HG03571 (cell line): ENCODE results near the gene TFDP2.
A peak's percentile ranks its signal among the peaks of the same experiment; 100 is the strongest.
"Not testable (repeated sequence)": the region's sequence is repeated elsewhere in the genome, so short reads cannot be mapped to it uniquely, and the experiment has no call there.

Experiments
- ATAC-seq: cut with Tn5 transposase; IDR thresholded peaks from one replicate; pipeline ENCODE4 v1.9.1; 2021; ENCODE audit not compliant: unreplicated experiment

The TFDP2 gene, protein sequence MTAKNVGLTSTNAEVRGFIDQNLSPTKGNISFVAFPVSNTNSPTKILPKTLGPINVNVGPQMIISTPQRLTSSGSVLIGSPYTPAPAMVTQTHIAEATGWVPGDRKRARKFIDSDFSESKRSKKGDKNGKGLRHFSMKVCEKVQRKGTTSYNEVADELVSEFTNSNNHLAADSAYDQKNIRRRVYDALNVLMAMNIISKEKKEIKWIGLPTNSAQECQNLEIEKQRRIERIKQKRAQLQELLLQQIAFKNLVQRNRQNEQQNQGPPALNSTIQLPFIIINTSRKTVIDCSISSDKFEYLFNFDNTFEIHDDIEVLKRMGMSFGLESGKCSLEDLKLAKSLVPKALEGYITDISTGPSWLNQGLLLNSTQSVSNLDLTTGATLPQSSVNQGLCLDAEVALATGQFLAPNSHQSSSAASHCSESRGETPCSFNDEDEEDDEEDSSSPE

DNA sequence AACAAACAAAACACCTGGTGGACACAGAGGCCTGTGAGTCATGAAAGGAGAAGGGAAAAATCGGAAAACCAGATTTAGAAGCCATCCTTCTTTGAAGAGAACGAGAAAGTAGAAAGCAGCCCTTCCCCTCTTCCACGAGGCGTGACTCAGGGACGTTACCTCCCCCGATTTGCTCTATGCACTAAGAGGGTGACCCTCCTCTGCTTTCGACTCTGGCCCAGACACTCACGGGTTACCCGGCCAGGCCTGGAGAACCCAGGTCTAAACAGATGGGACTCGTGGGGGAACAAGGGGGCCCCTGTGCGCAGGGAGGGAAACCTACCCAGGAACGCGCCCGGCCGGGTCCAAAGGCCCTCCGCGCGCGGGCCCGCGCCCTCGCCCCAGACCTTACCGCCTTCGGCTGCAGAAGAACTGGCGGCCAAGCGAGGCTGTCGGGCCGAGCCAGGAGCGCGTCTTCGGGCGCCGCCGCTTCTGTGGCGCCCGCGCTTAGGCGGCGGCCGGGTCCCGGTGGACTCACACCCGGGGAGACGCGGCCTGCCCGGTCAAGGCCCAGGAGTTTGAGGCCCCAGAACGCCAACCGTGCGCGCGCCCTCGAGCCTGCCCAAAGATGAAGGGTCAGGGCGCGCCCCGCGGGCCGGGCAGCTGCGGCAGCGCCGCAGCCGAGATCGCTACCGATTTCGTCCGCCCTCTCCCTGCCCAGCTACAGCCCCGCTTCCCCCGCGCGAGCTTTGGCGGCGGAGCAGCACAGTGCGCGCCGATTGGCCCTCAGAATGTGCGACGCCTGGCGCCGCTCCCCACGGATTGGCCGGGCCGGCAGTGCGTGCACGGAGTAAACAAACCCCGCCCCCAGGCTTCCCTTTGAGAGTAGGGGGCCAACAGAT is at the start of gene TFDP2:
Gene TFDP2 (minus strand): TSS at position 753 of the 881 bp plus-strand sequence. CDS start 47,795 bp downstream, outside the sequence.
- peak; percentile 98 for ATAC-seq

DNA sequence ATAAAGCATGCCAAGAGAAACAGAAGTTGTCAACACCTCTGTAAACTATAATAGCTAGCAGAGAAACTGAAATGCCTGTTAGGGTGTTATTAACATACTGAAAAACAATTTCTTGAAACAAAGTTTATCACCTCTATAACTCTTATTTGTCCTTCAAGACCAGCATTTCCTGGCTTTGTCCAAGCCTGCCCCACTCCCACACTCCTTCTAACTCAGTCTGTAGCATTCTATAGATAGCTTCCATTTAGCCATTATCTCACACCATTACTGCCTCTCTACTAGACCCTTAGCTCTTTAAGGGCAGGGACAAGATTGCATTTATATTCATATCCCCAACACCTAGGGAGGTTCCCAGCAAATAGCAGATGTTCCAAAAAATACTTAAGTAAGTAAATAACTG is 39.5 kb upstream of the TFDP2 start:
- no peak for ATAC-seq

DNA sequence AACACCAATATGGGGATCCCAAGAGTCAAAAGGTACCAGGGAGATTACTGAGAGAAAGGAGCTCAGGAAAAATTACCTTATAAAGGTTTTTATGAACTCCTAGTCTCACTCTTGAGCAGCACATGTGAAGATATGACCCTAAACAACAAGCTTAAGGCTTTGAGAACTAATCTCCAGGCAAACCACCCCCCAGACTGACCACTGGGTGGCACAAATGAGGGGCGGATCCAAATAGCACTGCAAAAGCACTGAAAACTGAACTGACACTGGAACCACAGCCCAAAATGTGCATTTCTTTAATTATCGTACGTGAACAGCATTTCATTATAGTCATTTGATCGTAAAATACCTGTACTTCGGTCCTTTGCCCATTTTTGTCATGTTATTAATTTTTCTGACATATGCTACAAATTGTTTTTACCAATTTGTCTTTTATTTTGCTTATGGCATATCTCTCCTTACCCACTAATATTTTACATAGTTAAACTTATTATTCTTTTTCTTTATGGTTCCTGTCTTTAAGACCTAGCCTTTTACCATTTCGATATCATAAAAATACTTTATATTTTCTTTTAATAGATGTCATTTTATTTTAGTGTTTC is 31.5 kb upstream of the TFDP2 start:
- no peak for ATAC-seq

DNA sequence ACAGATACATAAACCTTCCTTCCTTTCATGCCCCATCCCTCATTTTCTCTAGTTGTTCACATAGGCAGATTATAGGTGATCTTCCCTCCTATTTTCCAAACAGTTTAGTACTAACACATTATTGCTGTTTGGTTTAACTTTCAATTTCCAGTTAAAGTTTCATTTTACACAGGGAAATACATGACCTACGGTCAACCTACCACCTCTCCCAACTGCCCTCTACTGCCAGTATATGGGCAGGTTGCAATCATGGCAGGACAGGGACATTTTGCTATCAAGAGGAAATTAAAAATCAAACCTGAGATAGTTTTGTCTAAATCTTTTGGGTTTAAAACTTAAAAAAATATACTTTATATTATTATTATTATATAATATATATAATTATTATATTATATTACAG is 26.1 kb upstream of the TFDP2 start:
- no peak for ATAC-seq

DNA sequence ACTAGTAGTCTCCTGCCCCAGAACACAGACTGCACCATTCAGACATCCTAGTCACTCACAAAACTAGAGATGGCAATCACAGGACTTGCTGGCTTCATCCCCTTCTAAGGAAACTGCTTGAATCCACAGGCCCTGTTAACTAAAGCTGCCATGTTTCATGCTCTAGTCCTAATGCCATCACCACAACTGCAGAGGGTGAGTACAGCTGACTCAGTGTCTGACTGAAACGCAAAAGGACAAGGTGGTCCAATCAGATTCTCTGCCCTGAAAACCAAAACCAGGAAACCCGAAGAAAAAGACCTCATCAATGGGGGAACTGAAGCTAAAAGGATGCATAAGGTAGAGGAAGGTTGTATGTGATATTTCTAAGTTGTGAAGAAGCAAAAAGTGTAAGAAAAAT is 25.2 kb upstream of the TFDP2 start:
- ATAC-seq, result no peak

DNA sequence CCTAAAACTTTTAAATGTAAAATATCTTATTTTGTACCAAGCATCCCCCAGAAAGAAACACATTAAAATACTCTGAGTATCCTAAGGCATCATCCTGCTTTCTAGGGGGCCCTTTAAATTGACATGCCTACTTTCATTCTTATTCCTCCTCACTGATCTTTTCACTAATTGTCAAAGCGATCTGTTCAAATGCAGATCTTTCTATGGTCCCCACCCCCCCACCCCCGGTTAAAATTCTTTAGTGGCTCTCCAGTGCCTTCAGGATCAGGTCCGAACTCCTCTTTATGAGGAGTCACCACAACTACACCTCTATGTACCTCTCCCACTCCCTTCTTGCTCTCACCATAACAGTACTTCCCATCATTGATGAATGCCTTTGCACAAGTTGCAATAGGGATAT is 19.2 kb upstream of the TFDP2 start:
- ATAC-seq, result no peak

DNA sequence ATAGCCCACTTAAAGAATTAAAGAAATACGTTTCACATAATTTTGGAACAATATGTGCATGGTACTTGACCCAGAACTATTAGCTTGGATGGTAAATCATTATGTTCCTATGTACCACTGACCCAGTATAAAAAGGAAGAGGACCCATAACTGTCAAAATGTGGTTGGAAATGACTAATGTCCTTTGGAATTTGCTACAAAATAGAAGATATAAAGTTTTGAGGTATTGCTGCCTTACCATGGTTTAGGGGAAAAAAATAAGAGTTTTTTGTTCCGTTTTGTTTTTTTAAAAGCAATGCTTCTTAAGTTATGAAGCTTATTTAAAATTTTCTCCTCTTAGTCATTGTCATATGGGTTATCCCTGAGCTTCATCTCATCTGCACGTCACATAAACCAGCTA is 15.8 kb upstream of the TFDP2 start:
- no peak for ATAC-seq

DNA sequence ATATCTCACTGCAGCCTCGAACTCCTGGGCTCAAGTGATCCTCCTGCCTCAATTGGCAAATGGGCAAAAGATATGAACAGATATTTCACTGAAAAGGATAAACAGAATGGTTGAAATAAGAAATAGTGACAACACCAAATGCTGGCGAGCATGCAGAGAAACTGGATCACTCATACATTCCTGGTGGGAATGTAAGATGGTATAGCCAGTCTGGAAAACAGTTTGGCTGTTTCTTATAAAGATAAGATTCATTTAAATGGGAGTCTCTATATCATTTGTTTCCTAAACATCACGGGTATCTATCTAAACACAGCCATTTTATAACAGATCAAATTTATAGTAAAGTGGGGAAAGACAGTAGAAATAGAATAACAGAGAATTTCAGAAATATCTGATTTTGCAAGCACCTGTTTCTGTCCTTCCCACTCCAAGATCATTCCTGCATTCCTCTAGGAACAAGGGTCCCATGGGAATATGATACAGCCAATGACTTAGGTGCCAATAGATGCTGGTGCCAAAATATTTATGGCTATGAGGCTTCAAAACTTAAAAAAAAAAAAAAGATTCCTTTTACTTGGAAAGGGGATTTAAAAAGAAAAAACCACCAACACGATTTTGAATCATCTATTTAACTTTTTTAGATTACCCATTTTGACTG is 9.9 kb upstream of the TFDP2 start:
- no peak for ATAC-seq

DNA sequence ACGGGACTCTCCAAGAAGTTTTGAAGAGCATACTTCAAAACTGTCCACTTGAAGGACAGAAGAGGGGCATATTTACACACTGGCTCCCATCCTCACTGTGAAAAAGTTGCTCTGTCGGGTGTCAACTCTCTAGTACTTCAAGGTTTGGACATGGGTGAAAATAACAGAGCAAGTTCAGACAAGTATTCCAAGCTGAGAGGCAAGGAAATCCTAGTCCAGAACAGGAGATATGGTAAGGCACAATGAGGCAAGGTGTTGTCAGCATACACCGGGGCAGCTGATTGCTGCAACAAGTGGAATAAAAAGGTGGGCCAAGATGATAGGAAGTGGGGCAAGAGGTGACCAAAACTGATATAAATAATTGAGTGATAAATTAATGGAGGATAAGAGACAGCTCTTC is 4.8 kb upstream of the TFDP2 start:
- no peak for ATAC-seq

DNA sequence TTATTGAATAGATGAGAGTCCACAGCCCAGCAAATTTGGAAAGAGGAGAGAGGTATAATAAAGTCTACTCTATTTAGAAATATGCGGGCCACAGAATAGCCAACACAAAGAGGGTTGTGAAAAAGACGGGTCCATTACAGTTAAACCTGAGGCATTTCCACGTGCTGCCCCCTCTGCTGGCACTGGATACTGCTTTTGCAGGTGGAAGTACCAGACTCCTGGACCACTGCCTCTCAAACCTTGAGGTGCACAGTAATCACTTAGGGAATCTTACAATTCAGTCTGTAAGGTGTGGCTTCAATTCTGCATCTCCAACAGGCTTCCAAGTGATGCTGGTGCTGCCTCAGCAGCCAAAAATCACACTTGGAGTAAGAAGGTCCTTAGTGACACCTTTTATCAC is 3.0 kb upstream of the TFDP2 start:
- no peak for ATAC-seq

DNA sequence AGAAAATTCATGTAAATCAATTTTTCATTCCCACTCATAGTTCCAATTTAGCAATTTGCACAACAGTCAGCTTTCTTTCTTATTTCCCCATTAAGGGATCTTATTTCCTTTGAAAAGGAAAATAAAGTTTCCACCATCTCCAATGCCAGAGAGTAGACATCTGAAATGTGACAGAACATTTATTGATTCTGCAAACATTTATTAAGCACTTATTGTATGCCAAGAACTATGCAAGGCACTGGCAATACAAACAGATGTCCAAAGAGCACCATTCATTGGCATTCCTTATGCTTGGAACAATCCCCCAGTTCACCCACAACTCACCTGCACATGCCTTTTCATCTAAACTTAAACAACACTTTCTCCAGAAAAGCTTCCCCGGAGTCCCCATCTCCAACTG is 2.5 kb upstream of the TFDP2 start:
- ATAC-seq, result no peak

DNA sequence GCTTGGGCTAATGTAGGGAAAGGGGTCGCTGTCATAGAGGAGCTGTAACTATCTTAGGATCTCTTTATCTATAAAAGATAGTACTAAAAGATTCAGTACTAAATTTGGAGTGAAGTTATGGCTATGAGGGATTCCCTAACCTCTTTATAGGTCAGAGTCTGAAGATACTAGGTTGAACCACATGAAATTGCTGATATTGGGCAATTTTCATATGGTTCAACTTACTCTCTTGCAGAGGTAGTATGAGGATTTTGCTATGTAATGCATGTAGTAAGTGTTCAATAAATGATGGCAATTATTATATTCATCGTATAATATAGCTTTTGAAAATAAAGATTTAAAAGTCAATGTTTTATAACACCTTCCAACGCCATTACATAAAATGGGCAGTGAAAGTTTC is 1.9 kb upstream of the TFDP2 start:
- no peak for ATAC-seq

DNA sequence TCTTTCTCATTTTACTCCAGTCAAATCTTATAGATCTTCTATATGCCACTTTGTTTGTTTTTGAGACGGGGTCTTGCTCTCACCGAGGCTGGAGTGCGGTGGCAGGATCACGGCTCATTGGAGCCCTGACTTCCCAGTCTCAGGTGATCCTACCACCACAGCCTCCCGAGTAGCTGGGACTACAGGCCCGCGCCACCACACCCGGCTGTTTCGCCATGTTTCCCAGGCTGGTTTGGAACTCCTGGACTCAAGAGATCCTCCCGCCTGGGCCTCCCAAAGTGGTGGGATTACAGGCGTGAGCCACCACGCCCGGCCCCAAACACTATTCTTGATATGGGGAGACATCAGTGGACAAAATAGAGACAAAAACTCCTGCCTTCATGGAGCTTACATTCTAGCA is 927 bp upstream of the TFDP2 start:
- no peak for ATAC-seq

DNA sequence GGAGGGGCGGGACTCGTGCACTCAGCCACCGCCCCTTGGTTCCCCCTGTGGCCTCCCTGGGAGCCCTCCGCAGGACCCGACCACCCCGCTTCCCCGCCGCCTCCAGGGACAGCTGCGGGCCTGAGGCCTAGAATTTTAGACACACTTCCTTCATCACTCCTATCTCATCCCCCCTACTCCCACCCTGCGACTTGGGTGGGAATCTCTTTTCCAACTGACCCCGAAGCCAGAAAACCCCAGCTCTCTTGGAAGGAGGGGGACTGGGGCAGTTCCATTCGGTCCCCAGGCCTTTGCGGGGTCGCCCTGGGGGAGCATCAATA is 289 bp upstream of the TFDP2 start:
- ATAC-seq, result no peak

DNA sequence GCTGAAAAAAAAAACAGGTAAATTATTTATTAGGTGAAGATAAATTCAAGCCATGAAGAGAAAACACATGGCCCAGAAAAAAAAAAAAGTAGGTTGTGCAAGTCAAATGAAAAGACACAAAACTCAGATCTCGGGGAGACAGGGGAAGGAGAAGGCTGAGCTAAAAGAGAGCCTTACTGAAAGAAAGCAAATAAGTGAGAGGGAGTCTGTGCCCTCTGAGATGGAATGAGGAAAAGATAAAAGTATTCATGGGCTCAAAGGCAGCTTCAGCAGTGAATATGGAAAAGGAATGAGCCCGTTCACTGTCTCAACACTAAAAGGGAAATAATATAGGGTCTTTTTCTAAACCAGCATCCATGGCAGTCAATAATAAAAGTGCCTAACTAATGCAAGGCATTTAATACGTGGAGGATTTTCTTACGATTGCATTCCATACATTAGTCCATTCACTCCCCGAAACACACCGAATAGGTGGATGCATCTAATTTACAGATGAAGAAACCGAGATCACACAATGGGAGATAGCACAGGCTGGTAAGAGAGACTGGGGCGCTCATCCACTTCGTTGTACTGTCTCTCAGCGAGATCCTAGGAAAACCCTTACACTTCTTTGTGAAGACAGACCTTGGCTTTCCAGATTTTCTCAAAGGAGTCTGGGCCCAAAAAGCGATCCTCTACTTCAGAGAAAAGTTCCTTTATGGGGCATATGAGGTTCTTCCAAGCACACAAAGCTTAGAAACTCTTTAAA is 1.1 kb downstream of the TFDP2 start:
- ATAC-seq, result no peak

DNA sequence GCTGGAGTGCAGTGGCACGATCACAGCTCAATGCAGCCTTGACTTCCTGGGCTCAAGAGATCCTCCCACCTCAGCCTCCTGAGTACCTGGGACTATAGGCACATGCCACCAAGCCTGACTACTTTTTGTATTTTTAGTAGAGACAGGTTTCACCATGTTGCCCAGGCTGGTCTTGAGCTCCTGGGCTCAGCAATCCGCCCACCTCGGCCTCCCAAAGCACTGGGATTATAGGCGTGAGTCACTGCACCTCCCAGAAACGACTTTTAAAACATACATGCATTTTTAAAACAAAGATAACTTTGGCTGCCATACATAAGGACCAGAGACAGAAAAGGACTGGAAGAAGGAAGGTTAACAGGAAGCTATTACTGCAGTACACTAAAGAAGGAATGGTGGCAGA is 4.8 kb downstream of the TFDP2 start:
- ATAC-seq, result not testable (repeated sequence)

DNA sequence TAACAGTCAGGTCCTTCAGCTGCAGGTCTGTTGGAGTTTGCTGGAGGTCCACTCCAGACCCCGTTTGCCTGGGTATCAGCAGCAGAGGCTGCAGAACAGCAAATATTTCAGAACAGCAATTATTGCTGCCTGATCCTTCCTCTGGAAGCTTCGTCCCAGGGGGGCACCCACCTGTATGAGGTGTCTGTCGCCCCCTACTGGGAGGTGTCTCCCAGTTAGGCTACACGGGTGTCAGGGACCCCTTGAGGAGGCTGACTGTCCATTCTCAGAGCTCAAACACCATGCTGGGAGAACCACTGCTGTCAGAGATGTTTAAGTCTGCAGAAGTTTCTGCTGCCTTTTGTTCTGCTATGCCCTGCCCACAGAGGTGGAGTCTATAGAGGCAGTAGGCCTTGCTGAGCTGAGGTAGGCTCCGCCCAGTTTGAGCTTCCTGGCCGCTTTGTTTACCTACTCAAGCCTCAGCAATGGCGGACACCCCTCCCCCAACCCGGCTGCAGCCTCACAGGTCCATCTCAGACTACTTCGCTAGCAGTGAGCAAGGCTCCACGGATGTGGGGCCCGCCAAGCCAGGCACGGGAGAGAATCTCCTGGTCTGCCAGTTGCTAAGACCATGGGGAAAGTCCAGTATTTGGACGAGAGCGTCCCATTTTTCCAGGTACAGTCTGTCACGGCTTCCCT is 8.6 kb downstream of the TFDP2 start:
- not testable (repeated sequence) for ATAC-seq

DNA sequence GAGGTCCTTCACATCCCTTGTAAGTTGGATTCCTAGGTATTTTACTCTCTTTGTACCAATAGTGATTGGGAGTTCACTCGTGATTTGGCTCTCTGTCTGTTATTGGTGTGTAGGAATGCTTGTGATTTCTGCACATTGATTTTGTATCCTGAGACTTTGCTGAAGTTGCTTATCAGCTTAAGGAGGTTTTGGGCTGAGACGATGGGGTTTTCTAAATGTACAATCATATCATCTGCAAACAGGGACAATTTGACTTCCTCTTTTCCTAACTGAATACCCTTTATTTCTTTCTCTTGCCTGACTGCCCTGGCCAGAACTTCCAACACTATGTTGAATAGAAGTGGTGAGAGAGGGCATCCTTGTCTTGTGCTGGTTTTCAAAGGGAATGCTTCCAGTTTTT is 12.3 kb downstream of the TFDP2 start:
- ATAC-seq, result not testable (repeated sequence)

DNA sequence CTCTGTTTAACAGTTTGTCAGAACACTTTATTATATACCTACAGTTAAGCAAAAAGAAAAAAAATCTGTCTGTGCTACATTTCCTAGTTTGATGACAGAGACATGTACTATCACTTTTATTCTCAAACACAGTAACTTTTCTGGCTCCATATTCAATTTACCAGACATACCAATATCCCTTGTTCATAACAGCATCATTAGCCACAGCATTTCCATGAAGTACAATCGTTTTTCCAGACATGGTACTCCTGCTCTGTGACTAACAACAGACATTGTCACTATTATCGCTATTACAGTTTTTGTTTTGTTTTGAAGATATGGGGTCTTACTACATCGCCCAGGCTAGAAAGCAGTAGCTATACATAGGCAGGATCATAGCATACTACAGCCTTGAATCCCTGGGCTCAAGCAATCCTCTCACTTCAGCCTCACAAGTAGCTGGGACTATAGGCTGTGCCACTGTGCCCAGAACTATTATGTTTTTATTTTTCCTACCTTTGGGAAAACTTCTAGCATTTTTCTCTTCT is 14.5 kb downstream of the TFDP2 start:
- ATAC-seq, result no peak
